Activated CD8-positive, alpha-beta T cell treated with anti-CD3 and anti-CD28 coated beads for 36 hours (primary cell): ENCODE data around the gene IGFBP6. TPM values are rescaled to one million over a fixed set of nuclear protein-coding genes. Genes with fewer than 3 reads are reported as not detected.

Experiments used
- ATAC-seq: fragments of 200-7000 bp; cut with Tn5 transposase; one replicate; pipeline ENCODE4 v1.10.0; 2021; ENCODE audit warnings: mild to moderate bottlenecking, moderate library complexity
- CTCF ChIA-PET: fragments of 350-600 bp; sonication (Branson Sonifier 250); formaldehyde crosslinking; loops from one replicate; lab custom pipeline; 2021; ENCODE audit warnings: antibody characterized with exemption; lab: Charles Lee
- POLR2A ChIA-PET: fragments of 350-600 bp; sonication (Branson Sonifier 250); formaldehyde crosslinking; loops from one replicate; lab custom pipeline; 2021; ENCODE audit warnings: antibody characterized with exemption; lab: Charles Lee
- DNase-seq: peaks from one replicate; pipeline ENCODE4 v3.0.0-alpha.2; 2020
- H3K27ac Mint-ChIP-seq: one replicate; pipeline ENCODE4 v1.8.0; 2021; ENCODE audit warnings: mild to moderate bottlenecking, mixed read lengths
- H3K27me3 Mint-ChIP-seq: one replicate; pipeline ENCODE4 v1.8.0; 2021; ENCODE audit warnings: mixed read lengths
- H3K36me3 Mint-ChIP-seq: one replicate; pipeline ENCODE4 v1.8.0; 2021; ENCODE audit warnings: low read depth, mixed read lengths
- H3K4me1 Mint-ChIP-seq: one replicate; pipeline ENCODE4 v1.8.0; 2021; ENCODE audit warnings: low read depth, mixed read lengths
- H3K4me3 Mint-ChIP-seq: one replicate; pipeline ENCODE4 v1.8.0; 2021; ENCODE audit warnings: mild to moderate bottlenecking, moderate library complexity, mixed read lengths
- H3K9me3 Mint-ChIP-seq: one replicate; pipeline ENCODE4 v1.8.0; 2021; ENCODE audit warnings: mixed read lengths
- CTCF ChIP-seq: fragments of 200-600 bp; IDR thresholded peaks from one replicate; pipeline ENCODE4 v1.8.0; 2022; ENCODE audit warnings: antibody characterized with exemption, mild to moderate bottlenecking
- intact Hi-C: fragments of 100-400 bp; cut with micrococcal nuclease; formaldehyde crosslinking; loops from one replicate; pipeline ENCODE4 v1.10.0; 2022
- total RNA-seq, 2 experiments: library from RNA; stranded (reverse); gene quantifications; one replicate each; pipeline ENCODE4 v1.2.3, GENCODE V29; 2021

The IGFBP6 gene
- total RNA-seq, 2 experiments from 2014 or later = 2.0 to 2.3 TPM

- intact Hi-C loops = no loop called here
- H3K4me1 Mint-ChIP-seq = no peaks in the 10 kb centered on the region
- H3K27me3 Mint-ChIP-seq = no peaks in the 10 kb centered on the region
- ChIA-PET CTCF (no interaction called here), POLR2A (interaction anchor here (1.2 to 1.6 kb wide), 2 partner anchors 12 to 39 kb away, joined by 4 to 7 read pairs; no protein-coding TSS in a partner anchor)
- no peaks in the 10 kb centered on the region for H3K9me3 Mint-ChIP-seq
- no peak overlapping the region for H3K4me3 Mint-ChIP-seq
- no peak overlapping the region for H3K27ac Mint-ChIP-seq
- no peak for ATAC-seq
- no peaks in the 10 kb centered on the region for H3K36me3 Mint-ChIP-seq
- DNase-seq = no peak
- no peak for TF ChIP-seq CTCF
Observed at GRCh38 chr12:53059434-53060063, 37.9 kb upstream of the IGFBP6 start.

GRCh38 chr12:53060064-53060720 lies 37.3 kb upstream of the IGFBP6 start:
- H3K4me1 Mint-ChIP-seq = no peaks in the 10 kb centered on the region
- H3K9me3 Mint-ChIP-seq = no peaks in the 10 kb centered on the region
- H3K27me3 Mint-ChIP-seq = no peaks in the 10 kb centered on the region
- DNase-seq (no peak), ATAC-seq (no peak)
- TF ChIP-seq CTCF = no peak
- intact Hi-C loops = no loop called here
- ChIA-PET CTCF (no interaction called here), POLR2A (interaction anchor here (0.8 to 1.6 kb wide), 5 partner anchors 13 to 39 kb away, joined by 4 to 7 read pairs (median 5); no protein-coding TSS in a partner anchor)
- no peak overlapping the region for H3K4me3 Mint-ChIP-seq
- H3K27ac Mint-ChIP-seq = no peak overlapping the region
- peaks cover 2% of the 10 kb centered on the region for H3K36me3 Mint-ChIP-seq

- Mint-ChIP-seq H3K4me1 (peaks cover under 1% of the 10 kb centered on the region), H3K36me3 (peaks cover 8% of the 10 kb centered on the region), H3K4me3 (no peak overlapping the region), H3K27ac (no peak overlapping the region), H3K27me3 (no peaks in the 10 kb centered on the region), H3K9me3 (no peaks in the 10 kb centered on the region)
- intact Hi-C loops = no loop called here
- POLR2A ChIA-PET = interaction anchor here (0.6 to 1.8 kb wide), 6 partner anchors 10 to 42 kb away, joined by 3 to 7 read pairs (median 5); partner anchors contain the start of gene SOAT2
- CTCF ChIA-PET = interaction anchor here (0.5 to 1.6 kb wide), 3 partner anchors 20 to 56 kb away, joined by 3 to 6 read pairs (median 4); partner anchors contain the start of gene SOAT2
- TF ChIP-seq CTCF = no peak
- ATAC-seq = no peak
- DNase-seq = no peak
Observed at GRCh38 chr12:53060721-53061276, 36.7 kb upstream of the IGFBP6 start.

- intact Hi-C loops = no loop called here
- Mint-ChIP-seq H3K27me3 (no peaks in the 10 kb centered on the region), H3K4me3 (no peak overlapping the region), H3K27ac (no peak overlapping the region), H3K4me1 (peaks cover 7% of the 10 kb centered on the region), H3K36me3 (peaks cover 15% of the 10 kb centered on the region), H3K9me3 (no peaks in the 10 kb centered on the region)
- DNase-seq (no peak), ATAC-seq (peak; percentile 57)
- peak; percentile 11 for TF ChIP-seq CTCF
- ChIA-PET CTCF (interaction anchor here (0.5 to 1.6 kb wide), 4 partner anchors 19 to 55 kb away, joined by 3 to 6 read pairs (median 4); partner anchors contain the start of gene SOAT2), POLR2A (interaction anchor here (0.6 to 1.8 kb wide), 6 partner anchors 10 to 286 kb away, joined by 3 to 7 read pairs (median 4); partner anchors contain the start of gene SOAT2)
Observed at GRCh38 chr12:53061404-53062010, 36.0 kb upstream of the IGFBP6 start.
